Measurements from ENCODE around the gene IFI27L2.

Gene IFI27L2

GRCh38 chr14:94115631-94116030, 13.8 kb downstream of the IFI27L2 start:
- TF ChIP-seq POLR2AphosphoS5 (IDR thresholded peaks at IDR 0.05; ENCODE audit: low read depth, low read length) (no peak), SIN3A (IDR thresholded peaks at IDR 0.05; ENCODE audit: borderline replicate concordance, insufficient read depth, low read length) (no peak), FOXP2 (optimal IDR thresholded peaks at IDR 0.05; ENCODE audit: borderline replicate concordance, extremely low read depth, extremely low read length, insufficient read depth) (no peak), TAF1 (IDR thresholded peaks at IDR 0.05; ENCODE audit: borderline replicate concordance, insufficient read depth, low read length) (no peak), REST (IDR thresholded peaks at IDR 0.05; ENCODE audit: insufficient read depth in 1 of 2, low read depth in 2 of 2, low read length in 2 of 2) (no peak)

- TF ChIP-seq SIN3A (IDR thresholded peaks at IDR 0.05; ENCODE audit: borderline replicate concordance, insufficient read depth, low read length) (no peak), FOXP2 (optimal IDR thresholded peaks at IDR 0.05; ENCODE audit: borderline replicate concordance, extremely low read depth, extremely low read length, insufficient read depth) (no peak), REST (IDR thresholded peaks at IDR 0.05; ENCODE audit: insufficient read depth in 1 of 2, low read depth in 2 of 2, low read length in 2 of 2) (no peak), POLR2AphosphoS5 (IDR thresholded peaks at IDR 0.05; ENCODE audit: low read depth, low read length) (no peak), TAF1 (IDR thresholded peaks at IDR 0.05; ENCODE audit: borderline replicate concordance, insufficient read depth, low read length) (no peak)
These were observed 14.3 kb downstream of the IFI27L2 start for GRCh38 chr14:94115058-94115591.

- no peak for TF ChIP-seq POLR2AphosphoS5 (IDR thresholded peaks at IDR 0.05; ENCODE audit: low read depth, low read length)
- no peak for TF ChIP-seq REST (IDR thresholded peaks at IDR 0.05; ENCODE audit: insufficient read depth in 1 of 2, low read depth in 2 of 2, low read length in 2 of 2)
- no peak for TF ChIP-seq FOXP2 (optimal IDR thresholded peaks at IDR 0.05; ENCODE audit: borderline replicate concordance, extremely low read depth, extremely low read length, insufficient read depth)
- no peak for TF ChIP-seq TAF1 (IDR thresholded peaks at IDR 0.05; ENCODE audit: borderline replicate concordance, insufficient read depth, low read length)
- no peak for TF ChIP-seq SIN3A (IDR thresholded peaks at IDR 0.05; ENCODE audit: borderline replicate concordance, insufficient read depth, low read length)
These were observed 14.8 kb downstream of the IFI27L2 start for GRCh38 chr14:94114589-94115057.

- TF ChIP-seq POLR2AphosphoS5 (IDR thresholded peaks at IDR 0.05; ENCODE audit: low read depth, low read length) (no peak), SIN3A (IDR thresholded peaks at IDR 0.05; ENCODE audit: borderline replicate concordance, insufficient read depth, low read length) (no peak), FOXP2 (optimal IDR thresholded peaks at IDR 0.05; ENCODE audit: borderline replicate concordance, extremely low read depth, extremely low read length, insufficient read depth) (no peak), TAF1 (IDR thresholded peaks at IDR 0.05; ENCODE audit: borderline replicate concordance, insufficient read depth, low read length) (no peak)
These were observed 15.4 kb downstream of the IFI27L2 start for GRCh38 chr14:94113908-94114588.

GRCh38 chr14:94113490-94113889, 15.9 kb downstream of the IFI27L2 start:
- TF ChIP-seq POLR2AphosphoS5 (IDR thresholded peaks at IDR 0.05; ENCODE audit: low read depth, low read length) (no peak), TAF1 (IDR thresholded peaks at IDR 0.05; ENCODE audit: borderline replicate concordance, insufficient read depth, low read length) (no peak)

- TF ChIP-seq FOXP2 (optimal IDR thresholded peaks at IDR 0.05; ENCODE audit: borderline replicate concordance, extremely low read depth, extremely low read length, insufficient read depth) (no peak), TAF1 (IDR thresholded peaks at IDR 0.05; ENCODE audit: borderline replicate concordance, insufficient read depth, low read length) (no peak), SIN3A (IDR thresholded peaks at IDR 0.05; ENCODE audit: borderline replicate concordance, insufficient read depth, low read length) (no peak), REST (IDR thresholded peaks at IDR 0.05; ENCODE audit: insufficient read depth in 1 of 2, low read depth in 2 of 2, low read length in 2 of 2) (no peak), POLR2AphosphoS5 (IDR thresholded peaks at IDR 0.05; ENCODE audit: low read depth, low read length) (no peak)
These were observed 16.3 kb downstream of the IFI27L2 start for GRCh38 chr14:94113073-94113472.
